ENCODE results near the gene OR10H3. TPM values are rescaled to one million over a fixed set of nuclear protein-coding genes. Genes with fewer than 3 reads are reported as not detected.
"Not testable (repeated sequence)": the region's sequence is repeated elsewhere in the genome, so short reads cannot be mapped to it uniquely, and the experiment has no call there.

OR10H3 gene, protein sequence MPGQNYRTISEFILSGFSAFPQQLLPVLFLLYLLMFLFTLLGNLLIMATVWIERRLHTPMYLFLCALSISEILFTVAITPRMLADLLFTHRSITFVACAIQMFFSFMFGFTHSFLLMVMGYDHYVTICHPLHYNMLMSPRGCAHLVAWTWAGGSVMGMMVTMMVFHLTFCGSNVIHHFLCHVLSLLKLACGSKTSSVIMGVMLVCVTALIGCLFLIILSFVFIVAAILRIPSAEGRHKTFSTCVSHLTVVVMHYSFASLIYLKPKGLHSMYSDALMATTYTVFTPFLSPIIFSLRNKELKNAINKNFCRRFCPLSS
- polyA plus RNA-seq (2013, experiment 1 of 2; ENCODE audit: insufficient read length), result not detected
- polyA plus RNA-seq (2013, experiment 2 of 2; ENCODE audit: insufficient read length), result not detected

DNA sequence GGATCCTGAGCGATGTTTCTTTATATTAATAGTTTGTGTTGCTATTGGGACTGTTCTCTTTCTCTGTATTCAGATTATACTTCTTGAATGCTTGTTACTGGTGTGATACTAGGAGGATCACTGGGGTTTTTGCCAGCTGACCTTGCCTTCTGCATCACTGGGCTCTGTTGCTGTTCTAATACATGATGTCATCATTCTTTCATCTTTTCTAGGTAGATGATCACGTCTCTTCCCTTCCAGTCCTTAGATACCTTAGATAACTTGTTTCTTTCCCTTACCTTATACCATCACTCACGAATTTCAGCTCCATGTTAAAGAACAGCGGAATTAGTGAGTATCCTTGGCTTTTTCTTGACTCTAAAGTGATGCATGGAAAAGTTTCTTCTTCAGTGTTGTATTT, at the start of gene OR10H3:
OR10H3 (plus strand) TSS at position 264 of the 400 bp plus-strand sequence. CDS start 3,408 bp downstream, outside the sequence.
- no peak for DNase-seq

DNA sequence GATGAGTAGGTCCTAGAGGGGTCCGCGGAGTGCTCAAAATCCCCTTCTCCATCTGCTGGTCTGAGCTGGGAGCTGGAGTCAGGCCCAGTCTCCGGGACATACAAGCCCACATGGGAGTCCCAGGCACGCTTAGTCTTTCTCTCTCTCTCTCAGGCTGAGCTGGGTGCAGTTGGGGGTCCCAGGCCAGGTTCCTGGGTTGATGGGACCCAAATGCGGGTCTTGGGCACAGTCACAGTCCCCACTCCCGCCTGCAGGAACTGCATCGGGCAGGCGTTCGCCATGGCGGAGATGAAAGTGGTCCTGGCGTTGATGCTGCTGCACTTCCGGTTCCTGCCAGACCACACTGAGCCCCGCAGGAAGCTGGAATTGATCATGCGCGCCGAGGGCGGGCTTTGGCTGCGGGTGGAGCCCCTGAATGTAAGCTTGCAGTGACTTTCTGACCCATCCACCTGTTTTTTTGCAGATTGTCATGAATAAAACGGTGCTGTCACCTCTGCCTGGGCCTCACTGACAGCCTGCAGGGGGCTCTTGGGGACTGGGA, 41.1 kb upstream of the OR10H3 start:
- no peak for DNase-seq

DNA sequence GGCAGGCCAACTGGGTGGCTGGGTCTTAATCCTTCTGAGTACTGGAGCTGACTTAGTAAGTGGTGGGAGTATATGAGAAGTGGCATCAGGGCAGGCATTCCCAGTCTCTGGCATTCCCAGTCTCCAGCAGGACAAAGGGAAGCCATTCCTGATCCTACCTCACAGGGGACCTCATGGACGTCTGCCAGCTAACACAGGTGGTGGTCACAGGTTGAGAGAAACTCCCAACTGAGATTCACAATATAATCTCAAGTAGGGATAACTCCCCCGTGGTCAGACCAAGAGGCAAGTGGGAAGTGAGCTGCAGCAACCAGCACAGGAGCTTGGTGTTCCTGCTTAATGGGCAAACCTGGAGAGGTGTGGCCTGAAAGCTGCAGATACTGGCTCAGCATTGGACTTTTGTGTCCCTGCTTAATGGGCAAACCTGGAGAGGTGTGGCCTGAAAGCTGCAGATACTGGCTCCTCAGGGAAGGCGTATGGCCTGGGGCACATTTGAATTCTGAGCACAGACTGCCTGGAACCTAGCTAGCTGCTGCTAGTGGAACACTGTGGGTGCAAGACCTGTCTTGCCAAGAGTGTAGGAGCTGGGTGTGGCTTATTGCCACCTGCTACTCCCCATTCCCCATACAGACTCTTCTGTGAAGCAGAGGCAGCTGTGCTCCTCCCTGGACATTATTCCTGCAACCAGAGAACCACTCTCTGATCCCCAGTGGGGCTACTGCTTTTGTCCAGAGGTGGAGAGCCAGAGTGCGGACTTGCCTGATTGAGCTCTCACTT, 35.8 kb upstream of the OR10H3 start:
- DNase-seq, result no peak

DNA sequence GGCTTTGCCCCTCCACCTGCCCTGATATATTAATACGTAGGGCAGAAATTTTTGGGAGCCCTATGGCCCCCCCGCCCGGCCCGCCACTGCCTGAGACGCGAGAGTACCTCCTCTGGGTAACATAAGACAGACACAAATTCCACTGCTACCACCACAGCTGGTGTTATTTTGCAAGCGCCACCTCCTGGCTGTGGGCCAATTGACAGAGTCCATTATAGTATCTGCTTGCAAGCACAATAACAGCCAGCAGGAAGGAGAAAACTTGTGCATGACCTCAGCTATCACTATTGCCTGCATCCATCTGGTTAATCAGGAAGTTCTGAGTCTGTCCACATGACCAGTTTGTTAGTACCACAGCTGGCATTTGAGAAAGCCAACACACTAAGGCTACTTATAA, 35.3 kb upstream of the OR10H3 start:
- peak; percentile 14 for DNase-seq

DNA sequence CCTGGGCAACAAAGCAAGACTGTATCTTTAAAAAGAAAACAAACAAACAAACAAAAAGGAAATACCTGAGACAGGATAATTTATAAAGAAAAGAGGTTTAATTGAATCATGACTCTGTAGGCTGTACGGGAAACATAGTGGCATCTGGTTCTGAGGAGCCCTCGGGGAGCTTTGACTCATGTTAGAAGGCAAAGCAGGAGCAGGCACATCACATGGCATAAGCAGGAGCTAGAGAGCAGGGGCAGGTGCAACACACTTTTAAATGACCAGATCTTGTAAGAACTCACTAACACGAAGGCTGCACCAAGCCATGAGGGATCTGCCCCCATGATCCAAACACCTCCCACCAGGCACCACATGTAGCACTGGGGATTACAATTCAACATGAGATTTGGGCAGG, 23.1 kb upstream of the OR10H3 start:
- no peak for DNase-seq

DNA sequence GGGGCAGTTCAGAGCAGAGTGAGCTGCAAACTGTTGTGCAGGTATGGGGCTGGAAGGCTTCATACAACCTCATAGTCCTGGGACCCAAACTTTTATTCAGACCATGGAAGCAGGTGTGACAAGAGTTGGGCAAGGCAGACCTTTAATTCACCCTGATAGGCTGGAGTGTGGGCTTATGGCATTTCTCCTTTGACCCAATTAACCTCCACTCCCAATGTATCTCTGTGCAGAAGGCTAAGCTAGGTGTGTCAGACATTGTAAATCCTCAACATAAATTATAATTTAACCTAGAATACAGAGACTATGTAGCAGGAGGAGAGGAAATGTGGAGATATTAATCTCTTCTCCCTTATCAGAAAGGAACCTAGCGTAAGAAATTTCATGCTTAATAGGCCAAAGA, 22.1 kb upstream of the OR10H3 start:
- DNase-seq, result no peak

DNA sequence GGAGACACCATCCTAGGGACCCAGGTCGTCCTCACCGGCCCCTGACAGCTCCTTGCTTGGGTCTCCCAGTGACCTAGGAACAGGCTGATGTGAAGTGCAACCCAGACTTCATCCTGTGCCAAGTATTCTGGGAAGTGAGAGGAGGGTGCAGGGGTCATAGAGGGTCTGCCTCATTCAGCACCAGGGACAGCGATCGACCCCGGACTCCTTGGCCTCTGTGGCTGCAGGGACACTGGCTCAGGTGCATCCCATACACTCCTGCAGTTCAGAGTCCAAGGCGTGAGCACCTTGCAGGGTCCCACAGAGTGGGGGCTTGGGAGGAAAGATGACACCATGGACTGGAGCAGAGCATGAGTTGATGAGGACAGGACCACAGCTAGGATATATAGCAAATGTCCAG, 20.0 kb upstream of the OR10H3 start:
- DNase-seq, result no peak

DNA sequence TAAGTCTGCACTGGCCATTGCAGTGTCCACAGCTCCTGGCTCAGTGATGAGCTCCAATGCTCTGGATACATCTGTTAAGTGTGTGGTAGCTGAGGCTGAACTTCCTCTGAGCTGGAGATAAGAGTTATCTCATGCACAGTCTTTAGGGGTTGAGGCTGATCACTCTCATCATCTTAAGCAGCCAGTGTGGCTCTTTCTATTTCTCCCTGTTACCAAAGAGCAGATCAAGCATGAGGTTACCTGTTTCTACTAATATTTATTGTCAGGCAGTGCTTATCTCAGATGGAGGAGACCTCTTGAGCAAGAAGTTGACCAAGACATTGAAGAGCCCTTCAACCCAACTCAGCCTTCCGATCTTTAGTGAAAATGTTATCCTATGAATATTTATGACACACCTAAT, 16.5 kb upstream of the OR10H3 start:
- no peak for DNase-seq

DNA sequence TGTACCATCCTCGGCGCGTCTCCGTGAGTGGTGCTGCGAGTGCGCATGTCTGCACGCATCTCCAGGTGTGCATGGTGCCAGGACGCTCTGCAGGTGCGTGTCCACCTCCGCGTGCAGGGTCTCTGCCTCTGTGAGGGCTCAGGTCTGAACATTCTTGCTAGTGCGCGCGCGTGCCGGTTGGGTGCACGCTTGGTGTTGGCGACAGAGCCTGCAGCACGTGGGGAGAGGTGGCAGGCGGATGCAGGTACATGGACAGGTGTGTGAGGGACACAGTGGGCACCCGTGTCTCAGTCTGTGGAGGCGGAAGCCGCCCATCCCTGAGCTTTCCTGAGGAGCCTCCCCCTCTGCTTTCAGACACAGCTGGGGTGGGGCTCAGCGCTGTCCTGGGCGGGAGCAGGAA, 14.8 kb upstream of the OR10H3 start:
- no peak for DNase-seq

DNA sequence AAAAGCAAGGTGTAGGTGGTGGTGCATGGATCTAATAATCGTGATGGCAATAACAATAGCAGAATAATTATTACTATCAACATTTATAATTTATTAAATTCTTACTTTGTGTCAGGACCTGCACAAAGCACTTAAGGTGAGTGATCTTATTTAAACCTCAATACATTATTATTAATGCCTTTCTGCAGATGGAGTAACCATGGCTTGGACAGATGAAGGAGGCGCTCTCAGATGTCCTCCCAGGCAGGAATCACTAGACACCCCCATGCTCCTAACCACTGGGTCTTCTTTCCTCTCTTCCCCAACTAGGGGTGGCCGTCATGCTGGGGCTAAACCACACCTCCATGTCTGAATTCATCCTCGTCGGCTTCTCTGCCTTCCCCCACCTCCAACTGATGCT, 10.1 kb upstream of the OR10H3 start, which contains the start of gene OR10H2:
OR10H2 (plus strand) TSS at position 301 of the 400 bp plus-strand sequence; CDS start at position 321, 20 bp downstream.
- DNase-seq, result no peak

DNA sequence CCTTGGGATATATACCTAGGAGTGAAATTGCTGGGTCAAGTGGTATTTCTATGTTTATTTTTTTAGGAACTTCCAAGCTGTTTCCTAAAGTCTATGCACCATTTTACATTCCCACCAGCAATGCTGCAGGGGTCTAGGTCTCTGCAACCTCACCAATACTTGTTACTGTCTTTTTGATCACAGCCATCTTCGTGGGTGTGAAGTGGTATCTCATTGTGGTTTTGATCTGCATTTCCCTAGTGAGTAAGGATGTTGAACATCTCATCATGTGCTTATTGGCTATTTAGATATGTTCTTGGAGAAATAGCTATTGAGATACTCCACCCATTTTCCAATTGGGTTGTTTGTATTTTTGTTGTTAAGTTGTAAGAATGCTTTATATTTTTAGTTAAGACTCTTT, 7.2 kb upstream of the OR10H3 start:
- no peak for DNase-seq

DNA sequence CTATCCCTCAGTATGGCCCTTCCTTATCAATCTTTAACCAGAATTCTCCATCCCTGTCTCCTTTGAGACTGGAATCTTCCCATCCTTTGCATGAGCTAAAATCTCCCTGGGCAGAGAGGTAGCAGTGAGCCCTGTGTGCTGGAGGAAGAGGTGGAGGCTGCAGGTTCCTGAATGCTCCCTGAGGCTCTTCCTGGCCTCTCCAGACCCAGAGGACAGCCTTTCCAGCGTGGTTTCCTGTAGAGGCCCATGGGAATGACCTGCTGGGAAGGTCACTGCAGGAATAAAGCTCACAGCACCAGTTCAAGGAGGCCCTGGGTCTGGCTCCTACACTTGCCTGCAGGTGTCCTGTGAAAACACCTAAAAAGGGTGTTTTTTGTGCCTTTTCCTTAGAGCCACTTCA, 5.4 kb upstream of the OR10H3 start:
- DNase-seq, result no peak

DNA sequence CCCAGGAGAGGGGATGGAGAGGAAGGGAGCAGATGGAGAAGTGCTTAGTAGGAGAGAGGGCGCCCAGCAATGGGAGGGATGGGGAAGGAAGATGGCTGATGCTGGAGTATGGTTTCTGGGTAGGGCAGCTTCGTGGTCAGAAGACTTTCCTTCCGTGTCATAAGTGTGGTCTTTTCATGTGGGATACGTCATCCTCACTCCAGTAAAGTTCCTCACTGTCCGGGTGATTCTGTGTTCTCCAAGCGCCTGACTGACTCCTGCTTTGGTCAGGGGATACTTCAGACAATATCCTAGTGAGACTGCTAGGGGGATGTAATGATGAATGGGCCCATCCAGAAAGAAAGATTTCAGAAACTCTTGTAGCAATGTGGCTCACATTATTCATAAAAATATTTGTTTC, 3.9 kb upstream of the OR10H3 start:
- no peak for DNase-seq

DNA sequence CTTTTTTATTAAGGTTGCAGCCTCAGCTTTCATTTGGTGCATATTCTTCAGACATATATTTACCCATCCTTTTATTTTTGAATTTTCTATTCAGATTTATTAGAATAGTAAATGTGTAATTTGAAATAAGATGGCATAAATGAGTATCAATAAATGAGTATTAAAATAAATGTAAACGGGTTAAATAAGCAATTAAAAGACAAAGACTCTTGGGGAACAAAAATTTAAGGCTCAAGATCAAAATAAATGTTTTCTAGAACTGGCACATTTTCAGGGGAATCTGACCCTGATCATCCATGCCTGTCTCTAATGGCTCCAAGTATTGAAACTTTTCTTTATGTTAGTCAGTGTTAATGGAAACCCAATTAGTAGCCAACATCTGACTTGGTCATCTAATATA, 3.0 kb downstream of the OR10H3 start:
- no peak for DNase-seq

DNA sequence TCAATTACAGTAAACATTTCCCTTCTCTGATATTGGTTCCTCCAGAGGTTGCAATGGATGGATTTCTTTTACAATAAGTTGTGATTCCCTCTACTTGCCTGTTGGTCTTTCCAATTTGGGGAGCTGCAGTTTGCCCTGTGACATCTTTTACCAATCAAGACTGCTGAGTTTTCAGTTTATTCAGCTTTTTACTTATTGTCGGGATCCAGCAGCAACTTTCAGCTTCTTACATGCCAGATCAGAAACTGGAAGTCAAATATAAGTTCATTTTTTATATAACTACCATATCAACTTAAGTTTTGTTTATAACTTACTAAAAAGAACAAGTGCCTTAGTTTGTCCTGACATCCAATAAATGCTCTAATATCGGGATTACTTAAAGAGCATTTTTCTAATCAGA, 10.5 kb downstream of the OR10H3 start:
- DNase-seq, result no peak

DNA sequence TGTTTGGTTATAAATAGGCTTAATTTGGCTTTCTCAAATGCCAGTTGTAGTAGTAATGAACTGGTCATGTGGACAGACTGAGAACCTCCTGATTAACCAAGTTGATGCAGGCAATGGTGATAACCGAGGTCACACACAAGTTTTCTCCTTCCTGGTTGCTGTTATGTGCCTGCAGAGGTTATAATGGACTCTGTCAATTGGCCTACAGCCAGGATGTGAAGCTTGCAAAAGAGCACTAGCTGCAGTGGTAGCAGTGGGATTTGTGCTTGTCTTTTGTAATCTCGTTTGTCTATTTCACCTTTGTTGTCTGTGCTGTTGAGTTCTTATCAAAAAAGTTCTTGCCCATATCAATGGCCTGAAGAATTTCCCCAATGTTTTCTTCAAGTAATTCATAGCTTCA, 20.6 kb downstream of the OR10H3 start:
- no peak for DNase-seq

DNA sequence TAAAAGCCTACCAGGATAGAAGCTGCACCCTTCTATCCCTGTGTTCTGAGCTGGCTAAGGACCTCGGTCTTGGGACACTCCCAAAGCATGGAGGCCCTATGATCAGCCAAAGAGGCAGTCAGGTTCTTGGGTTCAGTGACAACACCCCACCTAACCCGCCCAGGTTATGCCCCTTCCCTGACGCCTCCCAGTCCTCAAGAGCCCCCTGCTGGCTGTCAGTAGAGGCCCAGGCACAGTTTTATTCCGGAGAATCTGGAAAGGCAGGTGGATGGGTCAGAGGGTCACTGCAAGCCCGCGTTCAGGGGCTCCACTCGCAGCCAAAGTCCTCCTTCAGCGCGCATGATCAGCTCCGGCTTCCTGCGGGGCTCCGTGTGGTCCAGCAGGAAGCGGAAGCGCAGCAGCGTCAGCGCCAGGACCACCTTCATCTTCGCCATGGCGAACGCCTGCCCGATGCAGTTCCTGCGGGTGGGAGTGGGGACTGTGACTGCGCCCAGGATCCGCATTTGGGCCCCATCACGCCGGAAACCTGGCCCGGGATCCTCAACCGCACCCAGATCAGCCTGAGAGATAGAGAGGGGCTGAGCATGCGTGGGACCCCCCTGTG, 22.3 kb downstream of the OR10H3 start:
- DNase-seq, result no peak

DNA sequence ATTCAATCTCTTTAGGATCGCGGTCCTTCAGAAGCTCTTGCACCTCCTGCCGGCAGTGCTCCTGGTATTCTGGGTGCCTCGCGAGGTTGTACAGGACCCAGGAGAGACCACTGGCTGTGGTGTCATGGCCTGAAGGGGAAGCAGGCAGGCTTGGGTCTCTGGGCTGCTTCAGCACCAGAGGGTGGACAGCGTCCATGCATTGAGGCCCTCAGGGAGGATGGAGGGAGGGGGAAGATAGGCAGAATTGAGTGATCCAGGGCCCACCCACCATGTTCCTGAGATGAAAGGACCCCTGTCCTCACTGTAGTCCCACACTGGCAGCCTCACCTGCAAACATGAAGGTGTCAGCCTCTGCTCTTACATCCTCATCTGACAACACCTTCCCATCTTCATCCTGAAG, 31.8 kb downstream of the OR10H3 start:
- no peak for DNase-seq

DNA sequence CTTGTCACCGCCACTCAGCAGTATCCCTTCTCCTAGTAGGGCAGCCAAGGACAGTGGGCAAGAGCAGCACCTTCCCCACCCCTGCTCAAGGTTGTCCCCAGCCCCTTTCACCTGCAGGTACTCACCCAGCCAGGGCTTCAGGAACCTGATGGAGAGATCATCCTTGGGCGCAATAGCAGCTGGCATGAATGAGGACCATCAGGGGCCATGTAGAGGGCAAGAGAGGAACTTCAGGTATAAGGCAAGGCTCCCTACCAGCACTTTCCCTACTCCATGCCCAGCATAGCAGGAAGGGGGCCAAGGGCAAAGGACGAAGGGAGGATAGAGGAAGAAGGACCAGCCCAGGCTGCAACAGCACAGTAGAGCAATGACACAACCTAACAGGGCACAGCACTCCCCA, 36.4 kb downstream of the OR10H3 start:
- not testable (repeated sequence) for DNase-seq

DNA sequence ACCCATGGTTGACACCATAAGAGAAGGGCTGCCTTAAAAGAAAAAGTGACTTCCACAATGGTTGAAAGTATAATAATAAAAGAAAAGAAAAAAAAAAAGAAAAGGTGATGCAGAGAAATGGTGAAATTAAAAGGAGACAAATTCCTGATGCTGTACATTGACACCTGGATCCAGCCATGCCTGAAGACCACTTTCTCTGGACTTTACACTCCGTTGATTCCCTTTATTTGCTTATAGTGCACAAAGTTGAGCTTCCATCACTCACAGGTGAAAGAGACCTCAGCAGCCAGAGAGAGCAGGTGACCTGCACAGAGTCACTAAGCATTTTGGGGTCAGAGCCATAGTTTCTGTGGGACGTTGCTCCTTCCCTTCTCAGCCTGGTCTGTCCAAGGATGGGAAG, 37.5 kb downstream of the OR10H3 start:
- DNase-seq, result no peak

DNA sequence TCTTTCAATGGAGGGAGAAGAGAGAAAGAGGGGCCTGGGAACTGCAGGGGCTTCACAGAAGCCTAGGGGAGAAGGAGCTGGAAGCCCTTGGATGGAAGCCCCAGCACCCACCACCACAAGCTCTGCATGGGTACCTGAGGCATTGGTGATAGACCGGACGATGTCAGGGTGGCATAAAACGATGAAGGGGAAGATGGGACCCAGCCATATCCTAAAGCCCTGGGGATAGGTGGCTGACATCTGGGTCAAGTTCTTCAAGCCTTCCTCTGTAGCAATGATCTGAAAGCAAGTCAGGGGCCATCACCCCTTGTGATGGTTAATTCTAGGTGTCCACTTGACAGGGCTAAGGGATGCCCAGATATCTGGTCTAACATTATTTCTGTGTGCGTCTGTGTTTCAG, 38.5 kb downstream of the OR10H3 start:
- no peak for DNase-seq

DNA sequence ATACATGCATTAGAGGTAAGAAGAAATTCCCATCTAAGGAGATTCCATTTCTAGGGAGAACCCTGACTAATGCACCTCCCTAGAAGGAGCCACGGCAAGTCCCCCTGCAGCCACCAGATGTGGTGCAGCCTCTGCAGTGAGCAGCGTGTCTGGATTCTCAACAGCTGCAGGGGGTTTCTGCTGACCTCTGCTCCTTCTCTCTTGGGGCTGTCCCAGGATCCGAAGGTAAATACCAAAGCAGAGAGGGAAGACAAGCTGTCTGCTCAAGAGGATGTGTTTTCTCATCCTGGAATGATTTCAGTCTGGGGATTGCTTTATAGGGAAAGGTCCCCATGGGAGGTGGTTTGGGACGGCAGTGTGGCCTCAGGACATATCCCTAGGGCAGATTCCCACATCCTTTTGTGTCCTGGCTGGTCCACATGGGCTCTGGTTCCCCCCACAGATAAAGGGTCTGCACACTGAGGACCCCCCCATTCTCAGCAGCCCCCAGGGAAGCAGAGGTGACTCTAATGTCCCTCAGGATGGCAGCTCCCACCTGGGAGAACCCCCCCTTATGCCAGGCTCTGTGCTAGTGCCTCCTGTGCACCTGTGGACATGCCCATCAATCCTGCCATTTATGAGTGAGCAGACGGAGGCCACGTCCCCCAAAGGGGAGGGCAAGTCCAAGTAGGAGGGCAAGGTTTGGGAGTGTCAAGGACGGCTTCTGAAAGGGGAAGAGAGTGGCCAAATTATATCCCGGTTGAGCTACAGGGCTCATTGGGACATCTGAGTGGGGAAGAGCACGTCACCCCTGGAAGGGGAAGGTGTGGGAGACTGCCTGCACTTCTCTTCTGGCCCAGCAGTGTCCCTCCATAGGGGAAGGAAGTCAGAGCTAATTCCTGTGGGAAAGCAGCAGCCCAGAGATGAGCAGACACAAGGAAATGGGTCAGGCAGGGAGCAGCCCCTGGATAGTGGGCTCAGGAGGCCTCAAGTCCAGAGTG, 39.5 kb downstream of the OR10H3 start:
- no peak for DNase-seq

Data from fibroblast of skin of abdomen (primary cell).